Activated CD4-positive, alpha-beta T cell treated with anti-CD3 and anti-CD28 coated beads, Interleukin-2, amount 10 ng/mL, durations not matched to agents 24 days and 14 days (primary cell): ENCODE measurements around the gene ZNF358. TPM values are rescaled to one million over a fixed set of nuclear protein-coding genes. Genes with fewer than 3 reads are reported as not detected.

Experiments
- DNase-seq: peaks from one replicate; pipeline ENCODE4 v3.0.0; 2022
- H3K27ac Mint-ChIP-seq: one replicate; pipeline ENCODE4 v1.8.0; 2022; ENCODE audit warnings: mild to moderate bottlenecking, mixed read lengths
- H3K27me3 Mint-ChIP-seq: one replicate; pipeline ENCODE4 v1.8.0; 2022; ENCODE audit warnings: mixed read lengths
- H3K36me3 Mint-ChIP-seq: one replicate; pipeline ENCODE4 v1.8.0; 2022; ENCODE audit warnings: low read depth, mild to moderate bottlenecking, mixed read lengths
- H3K4me1 Mint-ChIP-seq: one replicate; pipeline ENCODE4 v1.8.0; 2021; ENCODE audit warnings: mixed read lengths
- H3K4me3 Mint-ChIP-seq: one replicate; pipeline ENCODE4 v1.8.0; 2022; ENCODE audit warnings: mild to moderate bottlenecking, moderate library complexity, mixed read lengths
- H3K9me3 Mint-ChIP-seq: one replicate; pipeline ENCODE4 v1.8.0; 2021; ENCODE audit warnings: mixed read lengths
- intact Hi-C: fragments of 100-400 bp; cut with micrococcal nuclease; formaldehyde crosslinking; loops from one replicate; pipeline ENCODE4 v1.15.1; 2023
- total RNA-seq: library from RNA; stranded (reverse); gene quantifications from 2 replicates; pipeline ENCODE4 v1.2.3, GENCODE V29; 2022

Gene ZNF358
- 5.1 and 5.7 TPM in 2 replicates for total RNA-seq

DNA sequence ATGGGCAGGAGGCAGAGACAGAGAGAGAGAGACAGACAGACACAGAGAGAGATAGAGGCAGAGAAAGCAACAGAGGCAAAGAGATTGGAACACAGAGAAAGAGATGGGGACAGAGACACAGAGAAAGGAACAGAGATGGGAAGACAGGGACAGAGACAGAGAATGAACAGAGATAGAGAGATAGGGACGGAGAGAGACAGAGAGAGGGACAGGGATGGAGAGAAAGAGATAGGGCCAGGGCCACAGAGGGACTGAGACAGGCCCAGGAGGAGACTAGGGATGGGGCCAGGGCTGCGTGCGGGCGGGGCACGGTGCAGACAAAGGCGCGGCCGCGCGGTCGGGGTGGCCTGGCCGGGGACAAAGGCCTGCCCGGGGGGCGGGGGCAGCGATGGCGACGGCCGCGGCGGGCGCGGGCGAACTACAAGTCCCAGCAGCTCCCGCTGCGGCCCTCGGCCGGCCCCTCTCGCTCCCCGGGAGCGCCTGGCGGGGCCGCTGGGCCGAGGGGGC, at the start of gene ZNF358:
Gene ZNF358, plus strand, starts transcription at position 459 of the 507 bp plus-strand sequence. CDS start 3,140 bp downstream, outside the sequence.
- DNase-seq, result peak; percentile 81
- peak within 1 kb of the TSS; percentile 78 for H3K4me3 Mint-ChIP-seq
- intact Hi-C loops, result no loop called here
- H3K27me3 Mint-ChIP-seq, result peaks cover 33% of the 10 kb centered on the region
- H3K9me3 Mint-ChIP-seq, result no peaks in the 10 kb centered on the region
- H3K27ac Mint-ChIP-seq, result peak within 1 kb of the TSS; percentile 76
- peaks cover 1% of the 10 kb centered on the region for H3K36me3 Mint-ChIP-seq
- H3K4me1 Mint-ChIP-seq, result peaks cover 7% of the 10 kb centered on the region

DNA sequence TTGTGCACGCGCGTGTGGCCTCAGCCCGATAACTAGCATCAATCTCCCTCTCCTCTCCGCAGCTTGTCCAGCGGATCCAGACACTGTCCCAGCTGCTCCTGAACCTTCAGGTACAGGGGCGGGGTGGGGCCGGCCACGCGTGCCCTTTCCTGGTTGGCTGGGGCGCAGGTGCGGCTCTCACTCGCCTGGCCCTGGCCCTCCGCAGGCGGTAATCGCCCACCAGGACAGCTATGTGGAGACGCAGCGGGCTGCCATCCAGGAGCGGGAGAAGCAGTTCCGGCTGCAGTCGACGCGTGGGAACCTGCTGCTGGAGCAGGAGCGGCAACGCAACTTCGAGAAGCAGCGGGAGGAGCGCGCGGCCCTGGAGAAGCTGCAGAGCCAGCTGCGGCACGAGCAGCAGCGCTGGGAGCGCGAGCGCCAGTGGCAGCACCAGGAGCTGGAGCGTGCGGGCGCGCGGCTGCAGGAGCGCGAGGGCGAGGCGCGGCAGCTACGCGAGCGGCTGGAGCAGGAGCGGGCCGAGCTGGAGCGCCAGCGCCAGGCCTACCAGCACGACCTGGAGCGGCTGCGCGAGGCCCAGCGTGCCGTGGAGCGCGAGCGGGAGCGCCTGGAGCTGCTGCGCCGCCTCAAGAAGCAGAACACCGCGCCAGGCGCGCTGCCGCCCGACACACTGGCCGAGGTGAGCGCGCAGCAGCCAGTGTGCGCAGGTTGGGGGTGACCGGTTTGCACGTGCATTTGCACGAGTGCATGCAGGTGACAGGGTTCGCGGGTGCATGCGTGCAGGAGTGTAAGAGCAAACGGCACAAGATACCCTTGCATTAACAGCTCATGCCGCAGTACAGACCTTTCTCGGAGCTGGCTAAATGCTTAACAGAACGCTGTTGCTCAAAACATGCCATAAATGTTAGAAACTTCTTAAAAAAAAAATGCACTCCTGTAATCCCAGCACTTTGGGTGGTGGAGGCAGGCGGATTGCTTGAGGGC, 48.6 kb upstream of the ZNF358 start:
- intact Hi-C loops, result no loop called here
- no peaks in the 10 kb centered on the region for H3K27me3 Mint-ChIP-seq
- peaks cover 19% of the 10 kb centered on the region for H3K36me3 Mint-ChIP-seq
- H3K4me1 Mint-ChIP-seq, result no peaks in the 10 kb centered on the region
- no peak overlapping the region for H3K27ac Mint-ChIP-seq
- no peak overlapping the region for H3K4me3 Mint-ChIP-seq
- H3K9me3 Mint-ChIP-seq, result no peaks in the 10 kb centered on the region
- DNase-seq, result no peak

- Mint-ChIP-seq H3K27me3 (no peaks in the 10 kb centered on the region), H3K4me3 (no peak overlapping the region), H3K36me3 (peaks cover 13% of the 10 kb centered on the region), H3K9me3 (no peaks in the 10 kb centered on the region), H3K4me1 (no peaks in the 10 kb centered on the region), H3K27ac (no peak overlapping the region)
- intact Hi-C loops, result no loop called here
- no peak for DNase-seq
These were observed 47.1 kb upstream of the ZNF358 start for GRCh38 chr19:7468840-7469239.

DNA sequence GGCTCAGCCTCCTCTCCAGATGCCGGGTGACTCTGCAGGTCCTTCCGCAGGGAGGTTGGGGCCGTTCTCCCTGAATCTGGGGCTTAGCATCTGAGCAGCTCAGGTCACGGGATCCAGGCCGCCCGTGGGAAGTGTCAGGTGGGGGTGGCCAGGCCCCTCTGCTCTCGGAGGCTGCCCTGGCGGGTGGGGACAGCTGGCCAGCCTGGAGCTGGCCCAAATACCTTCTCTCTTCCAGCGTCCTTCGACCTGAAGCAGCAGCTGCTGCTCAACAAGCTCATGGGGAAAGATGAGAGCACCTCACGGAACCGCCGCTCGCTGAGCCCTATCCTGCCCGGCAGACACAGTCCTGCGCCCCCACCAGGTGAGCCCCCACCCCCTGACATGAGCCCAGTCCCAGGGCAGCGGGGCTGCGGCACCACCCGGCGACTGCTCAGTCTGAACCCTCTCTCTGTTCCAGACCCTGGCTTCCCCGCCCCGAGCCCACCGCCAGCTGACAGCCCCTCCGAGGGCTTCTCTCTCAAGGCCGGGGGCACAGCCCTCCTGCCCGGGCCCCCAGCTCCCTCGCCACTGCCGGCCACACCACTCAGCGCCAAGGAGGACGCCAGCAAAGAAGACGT, 46.1 kb upstream of the ZNF358 start:
- Mint-ChIP-seq H3K9me3 (no peaks in the 10 kb centered on the region), H3K27me3 (no peaks in the 10 kb centered on the region), H3K27ac (no peak overlapping the region), H3K36me3 (peaks cover 10% of the 10 kb centered on the region), H3K4me1 (no peaks in the 10 kb centered on the region), H3K4me3 (no peak overlapping the region)
- no peak for DNase-seq
- intact Hi-C loops, result no loop called here

DNA sequence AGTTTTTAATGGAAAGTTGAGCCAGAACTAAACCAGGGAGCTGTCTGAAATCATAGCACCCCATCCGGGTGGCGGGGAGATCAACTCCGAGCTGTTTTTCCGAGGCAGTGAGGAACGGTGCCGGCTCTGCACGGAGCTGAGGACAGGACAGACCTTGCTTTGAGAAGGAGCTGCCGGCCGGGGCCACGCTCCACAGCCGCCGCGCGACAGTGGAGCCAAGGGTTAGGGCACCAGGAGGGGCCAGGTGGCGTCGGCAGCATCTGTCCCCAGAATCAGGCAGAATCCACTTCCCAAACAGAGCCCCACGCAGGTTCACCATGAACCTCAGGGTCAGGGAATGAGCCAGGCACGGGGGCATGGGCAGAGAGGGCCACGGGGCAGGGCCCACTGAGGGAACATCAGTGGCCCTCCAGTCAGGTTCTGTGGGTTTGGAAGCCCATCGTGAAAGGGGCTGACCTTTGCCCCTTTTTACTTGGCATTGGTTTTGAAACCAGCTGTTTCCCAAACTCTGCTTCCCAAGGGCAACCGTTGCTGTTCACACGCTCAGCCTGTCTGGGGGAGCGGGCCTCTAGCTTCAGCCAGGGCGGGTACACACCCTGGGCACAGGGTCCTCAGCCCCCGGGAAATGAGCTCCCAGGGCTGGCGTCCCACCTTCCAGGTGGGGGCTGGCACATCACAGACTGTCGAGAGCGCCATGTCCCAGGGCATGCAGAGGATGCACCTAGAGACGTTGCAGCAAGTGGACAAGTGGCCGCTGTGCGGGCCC, 45.2 kb upstream of the ZNF358 start:
- Mint-ChIP-seq H3K36me3 (peaks cover 9% of the 10 kb centered on the region), H3K4me3 (no peak overlapping the region), H3K27me3 (no peaks in the 10 kb centered on the region), H3K27ac (no peak overlapping the region), H3K9me3 (no peaks in the 10 kb centered on the region), H3K4me1 (no peaks in the 10 kb centered on the region)
- peak; percentile 48 for DNase-seq
- intact Hi-C loops, result no loop called here

GRCh38 chr19:7471696-7472615, 43.9 kb upstream of the ZNF358 start:
- Mint-ChIP-seq H3K36me3 (peaks cover 6% of the 10 kb centered on the region), H3K27ac (no peak overlapping the region)

GRCh38 chr19:7475665-7476064, 40.2 kb upstream of the ZNF358 start:
- no peaks in the 10 kb centered on the region for H3K4me1 Mint-ChIP-seq
- no peak overlapping the region for H3K27ac Mint-ChIP-seq
- H3K9me3 Mint-ChIP-seq, result no peaks in the 10 kb centered on the region

More at GRCh38 chr19:7471696-7472615, 43.9 kb upstream of the ZNF358 start:
- peak; percentile 49 for DNase-seq
- H3K4me1 Mint-ChIP-seq, result no peaks in the 10 kb centered on the region
- no peak overlapping the region for H3K4me3 Mint-ChIP-seq
- H3K9me3 Mint-ChIP-seq, result no peaks in the 10 kb centered on the region
- H3K27me3 Mint-ChIP-seq, result no peaks in the 10 kb centered on the region
- intact Hi-C loops, result no loop called here

DNA sequence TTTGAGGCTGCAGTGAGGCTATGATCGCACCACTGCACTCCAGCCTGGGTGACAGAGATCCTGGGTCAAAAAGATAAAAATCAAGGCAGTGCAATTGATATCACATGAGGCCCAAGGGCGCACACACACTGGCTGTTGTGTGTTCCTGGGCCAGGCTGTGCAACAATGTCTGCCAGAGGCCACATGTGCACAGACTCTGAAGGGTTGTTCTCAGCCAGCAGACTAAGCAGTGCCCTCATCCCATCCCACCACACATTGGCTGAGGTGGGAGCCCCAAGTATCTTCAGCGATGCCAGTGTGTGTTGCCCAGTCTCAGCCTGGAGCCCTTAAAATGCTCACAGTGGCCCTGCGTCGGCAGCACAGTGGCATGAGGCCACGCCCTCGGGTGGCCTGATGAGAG, 39.7 kb upstream of the ZNF358 start:
- no peak overlapping the region for H3K4me3 Mint-ChIP-seq
- no peaks in the 10 kb centered on the region for H3K4me1 Mint-ChIP-seq
- no peaks in the 10 kb centered on the region for H3K9me3 Mint-ChIP-seq
- no peak for DNase-seq
- H3K36me3 Mint-ChIP-seq, result peaks cover 4% of the 10 kb centered on the region
- no peak overlapping the region for H3K27ac Mint-ChIP-seq
- intact Hi-C loops, result no loop called here
- H3K27me3 Mint-ChIP-seq, result no peaks in the 10 kb centered on the region

More at GRCh38 chr19:7475665-7476064, 40.2 kb upstream of the ZNF358 start:
- intact Hi-C loops, result no loop called here
- H3K4me3 Mint-ChIP-seq, result no peak overlapping the region
- DNase-seq, result no peak
- H3K36me3 Mint-ChIP-seq, result peaks cover 4% of the 10 kb centered on the region
- H3K27me3 Mint-ChIP-seq, result no peaks in the 10 kb centered on the region

GRCh38 chr19:7476777-7477494, 39.0 kb upstream of the ZNF358 start:
- Mint-ChIP-seq H3K27me3 (no peaks in the 10 kb centered on the region), H3K4me3 (no peak overlapping the region), H3K9me3 (no peaks in the 10 kb centered on the region), H3K36me3 (peaks cover 2% of the 10 kb centered on the region), H3K27ac (no peak overlapping the region), H3K4me1 (no peaks in the 10 kb centered on the region)
- intact Hi-C loops, result no loop called here
- DNase-seq, result no peak

GRCh38 chr19:7477758-7478157, 38.1 kb upstream of the ZNF358 start:
- no peaks in the 10 kb centered on the region for H3K27me3 Mint-ChIP-seq
- no peak overlapping the region for H3K27ac Mint-ChIP-seq
- intact Hi-C loops, result no loop called here
- no peaks in the 10 kb centered on the region for H3K9me3 Mint-ChIP-seq
- no peak for DNase-seq
- H3K4me3 Mint-ChIP-seq, result no peak overlapping the region
- H3K4me1 Mint-ChIP-seq, result no peaks in the 10 kb centered on the region
- peaks cover 2% of the 10 kb centered on the region for H3K36me3 Mint-ChIP-seq

GRCh38 chr19:7478173-7478842, 37.6 kb upstream of the ZNF358 start:
- Mint-ChIP-seq H3K4me1 (peaks cover 3% of the 10 kb centered on the region), H3K27ac (no peak overlapping the region), H3K9me3 (no peaks in the 10 kb centered on the region), H3K27me3 (no peaks in the 10 kb centered on the region), H3K4me3 (no peak overlapping the region), H3K36me3 (no peaks in the 10 kb centered on the region)
- DNase-seq, result no peak
- intact Hi-C loops, result no loop called here

GRCh38 chr19:7478843-7479227, 37.1 kb upstream of the ZNF358 start:
- Mint-ChIP-seq H3K4me1 (peaks cover 3% of the 10 kb centered on the region), H3K4me3 (no peak overlapping the region), H3K9me3 (no peaks in the 10 kb centered on the region), H3K27ac (no peak overlapping the region), H3K36me3 (no peaks in the 10 kb centered on the region), H3K27me3 (no peaks in the 10 kb centered on the region)
- intact Hi-C loops, result no loop called here
- no peak for DNase-seq
